ENCODE results near the gene SYNM.
A peak's percentile ranks its signal among the peaks of the same experiment; 100 is the strongest.

The SYNM gene

GRCh38 chr15:99101501-99101900 is 3.4 kb upstream of the SYNM start:
- no peak overlapping the region for H3K4me3 ChIP-seq (ENCODE audit: low read depth, low read length)
- no peak for DNase-seq (ENCODE audit: low read depth)
- TF ChIP-seq CTCF (conservative IDR thresholded peaks at IDR 0.05; ENCODE audit: low read depth, low read length) = no peak

- TF ChIP-seq CTCF (conservative IDR thresholded peaks at IDR 0.05; ENCODE audit: low read depth, low read length) = no peak
- H3K4me3 ChIP-seq (ENCODE audit: low read depth, low read length) = no peak overlapping the region
- DNase-seq (ENCODE audit: low read depth) = no peak
Measured at GRCh38 chr15:99102332-99103235, 2.3 kb upstream of the SYNM start.

- no peak overlapping the region for H3K4me3 ChIP-seq (ENCODE audit: low read depth, low read length)
- TF ChIP-seq CTCF (conservative IDR thresholded peaks at IDR 0.05; ENCODE audit: low read depth, low read length) = no peak
- no peak for DNase-seq (ENCODE audit: low read depth)
Measured at GRCh38 chr15:99103279-99103678, 1.6 kb upstream of the SYNM start.

- TF ChIP-seq CTCF (conservative IDR thresholded peaks at IDR 0.05; ENCODE audit: low read depth, low read length) = no peak
- DNase-seq (ENCODE audit: low read depth) = peak; percentile 65
- peak overlapping the region; percentile 51 for H3K4me3 ChIP-seq (ENCODE audit: low read depth, low read length)
Measured at GRCh38 chr15:99105514-99106341, 848 bp downstream of the SYNM start.

GRCh38 chr15:99106417-99107220 is 1.7 kb downstream of the SYNM start:
- DNase-seq (ENCODE audit: low read depth) = peak; percentile 76
- H3K4me3 ChIP-seq (ENCODE audit: low read depth, low read length) = peak overlapping the region; percentile 47
- TF ChIP-seq CTCF (conservative IDR thresholded peaks at IDR 0.05; ENCODE audit: low read depth, low read length) = no peak

- no peak for TF ChIP-seq CTCF (conservative IDR thresholded peaks at IDR 0.05; ENCODE audit: low read depth, low read length)
- no peak for DNase-seq (ENCODE audit: low read depth)
- H3K4me3 ChIP-seq (ENCODE audit: low read depth, low read length) = no peak overlapping the region
Measured at GRCh38 chr15:99108993-99109392, 4.1 kb downstream of the SYNM start.

All from choroid plexus epithelial cell (primary cell).